Measurements from ENCODE around the gene LTB.

Gene LTB

GRCh38 chr6:31582230-31582643 lies at the start of gene LTB:
Gene LTB, minus strand, starts transcription at chr6:31582424. Its CDS starts 7 bp downstream, at chr6:31582417.
- no peak for DNase-seq

- no peak for DNase-seq
Observed at GRCh38 chr6:31631681-31632278, 49.6 kb upstream of the LTB start.

DNA sequence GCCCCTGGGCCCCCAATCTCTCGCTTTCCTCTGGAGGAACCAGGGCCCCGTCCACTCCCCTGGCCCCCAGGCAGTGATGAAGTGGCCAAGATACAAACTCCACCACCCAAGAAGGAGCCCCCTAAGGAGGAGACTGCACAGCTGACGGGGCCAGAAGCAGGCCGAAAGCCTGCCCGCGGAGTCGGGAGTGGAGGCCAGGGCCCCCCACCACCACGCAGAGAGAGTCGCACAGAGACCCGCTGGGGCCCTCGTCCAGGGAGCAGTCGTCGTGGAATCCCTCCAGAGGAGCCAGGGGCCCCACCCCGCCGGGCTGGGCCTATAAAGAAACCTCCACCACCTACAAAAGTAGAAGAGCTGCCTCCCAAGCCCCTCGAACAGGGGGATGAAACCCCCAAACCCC lies 49.0 kb upstream of the LTB start:
- DNase-seq: no peak

- no peak for DNase-seq
Observed at GRCh38 chr6:31630177-31630934, 48.1 kb upstream of the LTB start.

GRCh38 chr6:31629014-31629413 lies 46.8 kb upstream of the LTB start:
- DNase-seq: no peak

GRCh38 chr6:31627690-31628287 lies 45.6 kb upstream of the LTB start:
- no peak for DNase-seq

DNA sequence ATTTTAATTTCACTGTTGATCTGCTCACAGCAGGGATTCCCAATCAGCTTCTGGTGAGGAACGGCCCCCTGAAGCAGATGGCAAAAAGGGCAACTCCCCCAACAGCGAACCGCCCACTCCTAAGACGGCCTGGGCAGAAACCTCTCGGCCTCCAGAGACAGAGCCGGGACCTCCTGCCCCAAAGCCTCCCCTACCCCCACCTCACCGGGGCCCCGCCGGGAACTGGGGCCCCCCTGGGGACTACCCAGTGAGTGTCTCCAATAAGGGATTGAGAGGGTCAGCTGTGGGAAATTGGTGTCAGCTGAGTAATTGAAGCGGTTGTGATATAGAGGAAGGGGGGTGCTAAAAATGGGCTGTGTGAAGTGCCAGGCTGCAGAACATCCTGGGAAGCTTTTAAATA lies 44.7 kb upstream of the LTB start:
- no peak for DNase-seq

- no peak for DNase-seq
Observed at GRCh38 chr6:31624070-31624469, 41.8 kb upstream of the LTB start.

- no peak for DNase-seq
Observed at GRCh38 chr6:31622684-31623091, 40.5 kb upstream of the LTB start.

DNA sequence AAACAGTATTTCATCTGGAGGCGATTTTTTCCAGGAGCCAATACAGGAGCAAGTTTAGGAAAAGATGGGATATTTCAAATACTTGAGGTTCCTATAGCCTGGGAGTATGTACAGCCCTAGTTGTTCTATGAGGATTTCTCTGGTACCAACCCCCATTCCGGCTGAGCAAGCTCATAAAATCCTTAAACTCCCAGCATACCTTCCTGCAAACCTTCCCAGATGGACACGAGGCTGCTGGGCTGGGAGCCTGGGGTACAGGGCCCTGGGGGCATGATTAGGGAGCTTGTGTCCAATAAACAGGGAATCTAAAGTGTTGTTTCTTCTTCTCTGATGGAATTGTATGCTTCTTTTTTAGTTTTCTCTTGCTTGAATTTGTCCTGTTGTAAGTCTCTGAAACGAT lies 39.8 kb upstream of the LTB start:
- no peak for DNase-seq

- DNase-seq: no peak
Observed at GRCh38 chr6:31621320-31621939, 39.2 kb upstream of the LTB start.

- peak; percentile 74 to 100 for DNase-seq
Observed at GRCh38 chr6:31620586-31621319, 38.5 kb upstream of the LTB start, which contains the start of gene PRRC2A. Gene PRRC2A, plus strand, starts transcription at chr6:31620715. Its CDS starts 2,075 bp downstream, at chr6:31622790.

DNA sequence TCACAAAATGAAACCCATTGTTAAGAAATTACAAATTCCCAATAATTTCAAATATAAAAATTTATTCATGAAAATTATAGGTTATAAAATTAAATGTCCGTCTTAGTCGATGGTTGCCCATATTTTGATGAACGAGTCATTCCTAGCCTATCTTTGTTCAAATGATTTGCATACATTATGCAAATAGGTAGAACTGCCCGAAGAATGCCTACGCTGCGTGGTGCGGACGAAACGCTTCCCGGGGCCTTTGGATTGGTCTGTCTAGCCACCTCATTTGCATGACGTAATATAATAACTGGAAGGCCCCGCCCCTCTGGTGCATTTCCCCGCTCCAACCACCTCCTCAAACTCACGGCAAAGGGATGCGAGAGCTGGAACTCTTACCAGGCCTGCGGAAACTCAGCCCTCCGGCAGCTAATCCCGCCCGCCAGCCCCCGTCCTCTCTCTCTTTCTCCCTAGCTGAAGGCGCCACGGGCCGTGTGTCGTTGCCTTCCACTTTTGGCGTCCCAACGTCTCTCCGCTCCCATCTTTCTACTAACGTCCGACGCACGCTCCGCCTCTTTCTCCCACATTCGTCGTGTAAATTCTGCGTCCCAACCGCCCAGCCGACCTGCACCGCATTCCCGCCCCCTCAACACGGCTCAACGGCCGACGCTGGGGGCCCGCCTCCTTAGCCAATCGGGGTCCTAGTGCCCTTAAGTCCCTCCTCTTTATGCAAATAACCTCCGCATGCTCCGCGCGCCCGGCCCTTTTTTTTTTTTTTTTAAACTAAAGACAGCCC lies 37.8 kb upstream of the LTB start:
- DNase-seq: peak; percentile 98 to 100

GRCh38 chr6:31617010-31617409 lies 34.8 kb upstream of the LTB start:
- DNase-seq: no peak

DNA sequence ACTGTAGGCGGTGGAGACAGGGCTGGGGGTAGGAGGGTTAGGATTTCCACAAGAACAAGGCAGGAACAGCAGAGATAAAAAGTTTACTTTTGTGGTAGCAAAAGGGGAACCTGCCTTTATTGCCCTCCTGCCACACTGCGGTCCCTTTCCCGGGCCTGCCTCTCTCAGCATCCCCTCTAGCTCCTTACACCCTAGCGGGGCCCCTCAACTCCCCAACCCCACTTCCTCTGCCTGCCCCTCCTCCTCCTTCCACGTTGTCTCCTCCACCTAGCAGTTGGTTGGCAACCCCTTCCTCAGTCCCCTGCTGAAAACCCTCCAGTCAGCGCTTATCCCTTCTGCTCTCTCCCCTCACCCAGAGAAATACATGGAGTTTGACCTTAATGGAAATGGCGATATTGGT lies 33.5 kb upstream of the LTB start:
- DNase-seq: no peak

GRCh38 chr6:31614684-31615578 lies 32.7 kb upstream of the LTB start, which contains the start of gene AIF1:
Gene AIF1, plus strand, starts transcription at chr6:31615234. Its CDS starts 96 bp downstream, at chr6:31615330.
- DNase-seq: no peak

- no peak for DNase-seq
Observed at GRCh38 chr6:31614075-31614619, 31.9 kb upstream of the LTB start.

DNA sequence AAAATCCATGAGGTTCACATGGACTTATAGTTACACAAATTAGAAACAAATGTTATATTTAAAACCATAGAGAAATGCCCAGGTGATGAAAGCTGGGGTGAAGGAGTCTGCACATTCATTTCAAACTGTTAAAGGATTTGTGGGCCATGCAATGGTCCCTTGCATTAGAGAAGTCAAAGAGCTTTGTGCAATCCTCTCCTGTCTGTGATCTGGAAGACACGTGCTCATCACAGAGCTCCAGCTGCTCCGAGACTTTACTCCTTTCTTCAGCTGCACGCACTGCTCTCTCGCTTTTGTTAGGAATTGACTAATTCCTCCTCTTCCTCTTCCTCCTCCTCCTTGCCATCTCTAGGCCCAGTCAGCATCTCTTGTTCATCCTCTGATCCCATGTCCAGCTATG lies 28.7 kb upstream of the LTB start:
- no peak for DNase-seq

DNA sequence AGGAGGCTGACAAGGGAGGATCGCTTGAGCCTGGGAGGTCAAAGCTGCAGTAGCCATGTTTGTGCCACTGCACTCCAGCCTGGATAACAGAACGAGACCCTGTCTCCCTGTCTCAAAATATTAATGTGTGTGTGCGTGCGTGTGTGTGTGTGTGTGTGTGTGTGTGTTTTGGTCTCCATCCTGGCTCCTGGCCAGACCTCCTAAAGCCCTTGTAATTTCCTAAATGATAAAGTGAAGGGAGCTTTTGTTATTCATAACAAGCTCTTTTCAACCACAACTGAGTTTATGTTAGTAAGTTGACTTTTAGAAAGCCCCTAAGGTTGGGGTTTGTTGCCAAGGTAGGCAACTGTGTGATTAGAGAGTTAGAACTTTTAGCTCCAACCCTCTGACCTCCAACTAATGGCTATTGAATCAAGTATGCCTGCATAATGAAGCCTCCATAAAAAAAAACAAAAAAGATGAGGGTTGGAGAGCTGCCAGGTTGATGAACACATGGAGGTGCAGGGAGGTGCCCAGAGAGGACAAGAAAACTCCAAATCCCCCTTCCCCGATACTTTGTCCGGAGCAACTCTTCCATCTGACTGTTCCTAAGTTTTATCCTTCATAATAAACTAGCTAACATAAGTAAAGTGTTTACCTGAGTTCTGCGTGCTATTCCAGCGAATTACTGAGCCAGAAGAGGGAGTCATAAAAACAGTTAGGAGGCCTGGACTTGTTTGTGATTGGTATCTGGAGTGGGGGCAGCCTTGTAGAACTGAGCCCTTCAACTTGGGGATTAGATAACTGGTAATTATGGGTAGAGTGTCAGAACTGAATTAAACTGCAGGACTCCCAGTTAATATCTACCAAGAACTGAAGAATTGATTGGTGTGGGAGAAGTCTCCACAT lies 27.5 kb upstream of the LTB start:
- no peak for DNase-seq

DNA sequence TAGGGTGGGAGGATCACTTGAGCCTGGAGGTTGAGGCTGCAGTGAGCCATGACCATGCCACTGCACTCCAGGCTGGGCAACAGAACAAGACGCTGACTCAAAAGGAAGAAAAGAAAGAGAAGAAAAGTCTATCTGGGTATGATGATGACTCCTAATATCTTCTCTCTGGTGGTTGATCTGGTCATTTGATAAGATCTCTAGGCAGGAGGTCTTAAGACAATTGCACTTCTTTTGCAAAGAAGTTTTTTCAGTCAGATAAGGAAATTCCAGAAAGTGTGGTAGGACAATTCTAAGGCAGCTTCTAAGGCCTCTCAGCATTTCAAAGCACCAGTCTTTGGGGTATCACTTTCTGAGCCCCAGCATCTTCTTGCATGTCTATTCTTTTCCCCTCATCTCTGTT lies 25.1 kb upstream of the LTB start:
- no peak for DNase-seq
